Uterus (tissue), 2 donors: Measurements from ENCODE around the gene HS6ST1.

ENCODE experiments used
- POLR2A ChIP-seq, 2 donors: fragments of 450-650 bp; IDR thresholded peaks; one replicate each; pipeline ENCODE4 v1.6.1; 2016; ENCODE audit warnings: antibody characterized with exemption in 2 of 2, mild to moderate bottlenecking in 1 of 2, moderate library complexity in 1 of 2
- TF ChIP-seq, protein P1 (sequence below), 4 experiments: fragments of 200-600 bp in 2 of 4; fragments of 450-650 bp in 2 of 4; sonication (generic) in 2 of 4; IDR thresholded peaks; one replicate each; pipeline ENCODE4 v1.5.1; 2016 to 2019; ENCODE audit warnings: antibody characterized with exemption in 4 of 4, mild to moderate bottlenecking in 2 of 4, moderate library complexity in 1 of 4

DNA sequence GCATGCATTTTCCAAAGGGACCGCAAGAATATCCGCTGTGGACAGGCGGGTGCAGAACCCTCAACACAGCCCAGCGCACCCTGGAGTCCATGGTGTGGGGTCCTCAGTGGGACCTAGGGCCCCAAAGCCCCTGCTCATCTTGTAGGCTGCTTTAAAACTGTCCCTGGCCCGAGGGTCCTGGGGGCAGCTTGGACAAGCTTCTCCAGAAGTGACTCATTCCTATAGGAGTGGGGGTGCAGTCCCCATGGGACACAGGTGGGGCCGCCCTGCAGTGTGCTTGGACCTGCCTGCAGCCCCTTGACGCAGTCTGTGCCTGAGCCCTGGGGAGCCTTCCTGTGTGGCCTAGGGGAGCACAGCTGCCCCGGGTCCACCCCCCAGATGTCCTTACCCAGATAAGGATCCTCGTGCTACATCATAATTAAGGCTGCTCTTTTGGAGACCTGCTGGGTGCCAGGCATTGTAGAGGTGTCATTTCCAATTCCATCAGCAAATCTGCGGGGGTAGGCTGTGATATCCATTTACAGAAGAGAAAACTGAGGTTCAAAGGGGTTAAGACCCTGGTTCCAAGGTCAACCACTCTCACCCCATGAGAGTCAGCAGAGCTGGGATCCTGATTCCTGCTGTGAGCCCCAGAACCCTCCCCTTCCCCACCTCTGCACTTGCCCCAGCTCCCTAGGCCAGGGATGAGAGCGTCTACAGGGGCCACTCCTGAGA lies 1.7 kb upstream of the HS6ST1 start:
- no peak for TF ChIP-seq POLR2A (IDR thresholded peaks at IDR 0.05)
- TF ChIP-seq, protein P1, sequence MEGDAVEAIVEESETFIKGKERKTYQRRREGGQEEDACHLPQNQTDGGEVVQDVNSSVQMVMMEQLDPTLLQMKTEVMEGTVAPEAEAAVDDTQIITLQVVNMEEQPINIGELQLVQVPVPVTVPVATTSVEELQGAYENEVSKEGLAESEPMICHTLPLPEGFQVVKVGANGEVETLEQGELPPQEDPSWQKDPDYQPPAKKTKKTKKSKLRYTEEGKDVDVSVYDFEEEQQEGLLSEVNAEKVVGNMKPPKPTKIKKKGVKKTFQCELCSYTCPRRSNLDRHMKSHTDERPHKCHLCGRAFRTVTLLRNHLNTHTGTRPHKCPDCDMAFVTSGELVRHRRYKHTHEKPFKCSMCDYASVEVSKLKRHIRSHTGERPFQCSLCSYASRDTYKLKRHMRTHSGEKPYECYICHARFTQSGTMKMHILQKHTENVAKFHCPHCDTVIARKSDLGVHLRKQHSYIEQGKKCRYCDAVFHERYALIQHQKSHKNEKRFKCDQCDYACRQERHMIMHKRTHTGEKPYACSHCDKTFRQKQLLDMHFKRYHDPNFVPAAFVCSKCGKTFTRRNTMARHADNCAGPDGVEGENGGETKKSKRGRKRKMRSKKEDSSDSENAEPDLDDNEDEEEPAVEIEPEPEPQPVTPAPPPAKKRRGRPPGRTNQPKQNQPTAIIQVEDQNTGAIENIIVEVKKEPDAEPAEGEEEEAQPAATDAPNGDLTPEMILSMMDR (IDR thresholded peaks at IDR 0.05): no peak
